GM13976 (cell line): ENCODE results near the gene DLGAP4.

ENCODE experiments used
- DNase-seq: peaks from one replicate; pipeline ENCODE4 v3.0.0; 2012; ENCODE audit warnings: low spot score
- CTCF ChIP-seq: IDR thresholded peaks from 2 replicates; pipeline ENCODE4 v1.5.1; 2012; ENCODE audit warnings: borderline replicate concordance, mild to moderate bottlenecking; ENCODE audit not compliant: insufficient read depth; ENCODE audit errors: extremely low read depth, missing control alignments, control extremely low read depth
- in situ Hi-C: fragments of 300-500 bp; cut with MboI; formaldehyde crosslinking; loops from one replicate; pipeline ENCODE4 v1.12.0; 2022; ENCODE audit warnings: low sequenced_read_pairs, mixed read lengths, inconsistent platforms; ENCODE audit not compliant: unreplicated experiment

DLGAP4 gene

GRCh38 chr20:36463212-36464061 is 157.3 kb downstream of the DLGAP4 start:
- in situ Hi-C loops: no loop called here
- DNase-seq: no peak
- no peak for TF ChIP-seq CTCF

DNA sequence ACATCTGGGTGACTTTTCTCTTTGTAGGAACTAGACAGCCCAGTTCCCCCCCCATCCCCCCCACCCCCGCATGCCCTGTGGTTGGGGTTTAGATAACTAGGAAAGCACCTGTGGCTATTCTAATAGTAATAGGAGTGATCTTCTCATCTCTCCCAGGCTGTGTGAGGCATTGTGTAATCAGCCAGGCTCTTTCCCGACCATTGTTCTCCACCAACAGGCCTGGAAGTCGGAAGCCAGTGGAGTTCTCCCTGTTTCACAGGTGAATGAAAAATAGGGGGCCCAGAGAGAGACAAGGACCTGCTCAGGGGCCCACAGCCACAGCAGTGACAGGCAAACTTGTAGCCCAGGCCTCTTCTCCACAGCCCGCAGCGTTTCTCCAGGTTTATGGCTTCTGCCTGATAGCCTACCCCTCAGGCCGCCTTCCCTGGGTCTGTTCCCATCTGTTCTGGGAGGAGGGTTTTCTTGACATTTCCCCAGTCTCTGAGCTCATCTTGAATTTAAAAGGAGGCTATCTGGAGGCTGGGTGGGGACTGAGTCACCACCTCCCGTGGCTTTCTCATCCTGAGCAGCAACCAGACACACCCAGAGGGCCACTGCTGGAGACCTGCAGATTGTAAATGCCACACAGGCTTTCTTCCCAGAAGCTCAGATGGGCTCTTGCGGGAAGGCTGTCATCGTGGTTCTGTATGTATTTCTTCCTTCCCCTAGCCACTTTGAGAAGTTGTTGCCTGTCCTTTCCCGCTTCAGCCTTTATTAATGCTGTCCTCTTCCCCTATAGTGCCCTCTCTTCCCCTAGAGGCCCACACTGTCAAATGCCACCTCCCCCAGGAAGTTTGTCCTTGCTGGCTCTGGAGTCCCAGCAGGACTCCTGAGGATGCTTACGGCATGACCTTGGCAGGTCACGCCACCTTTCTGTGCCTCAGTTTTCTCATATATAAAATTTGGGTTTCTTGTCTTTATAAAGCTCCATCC is 159.3 kb downstream of the DLGAP4 start:
- TF ChIP-seq CTCF: no peak
- in situ Hi-C loops: no loop called here
- no peak for DNase-seq

- in situ Hi-C loops: no loop called here
- TF ChIP-seq CTCF: no peak
- DNase-seq: no peak
Observed at GRCh38 chr20:36466089-36466488, 159.9 kb downstream of the DLGAP4 start.

GRCh38 chr20:36467076-36467999 is 161.2 kb downstream of the DLGAP4 start:
- DNase-seq: peak; percentile 71
- in situ Hi-C loops: no loop called here
- no peak for TF ChIP-seq CTCF

DNA sequence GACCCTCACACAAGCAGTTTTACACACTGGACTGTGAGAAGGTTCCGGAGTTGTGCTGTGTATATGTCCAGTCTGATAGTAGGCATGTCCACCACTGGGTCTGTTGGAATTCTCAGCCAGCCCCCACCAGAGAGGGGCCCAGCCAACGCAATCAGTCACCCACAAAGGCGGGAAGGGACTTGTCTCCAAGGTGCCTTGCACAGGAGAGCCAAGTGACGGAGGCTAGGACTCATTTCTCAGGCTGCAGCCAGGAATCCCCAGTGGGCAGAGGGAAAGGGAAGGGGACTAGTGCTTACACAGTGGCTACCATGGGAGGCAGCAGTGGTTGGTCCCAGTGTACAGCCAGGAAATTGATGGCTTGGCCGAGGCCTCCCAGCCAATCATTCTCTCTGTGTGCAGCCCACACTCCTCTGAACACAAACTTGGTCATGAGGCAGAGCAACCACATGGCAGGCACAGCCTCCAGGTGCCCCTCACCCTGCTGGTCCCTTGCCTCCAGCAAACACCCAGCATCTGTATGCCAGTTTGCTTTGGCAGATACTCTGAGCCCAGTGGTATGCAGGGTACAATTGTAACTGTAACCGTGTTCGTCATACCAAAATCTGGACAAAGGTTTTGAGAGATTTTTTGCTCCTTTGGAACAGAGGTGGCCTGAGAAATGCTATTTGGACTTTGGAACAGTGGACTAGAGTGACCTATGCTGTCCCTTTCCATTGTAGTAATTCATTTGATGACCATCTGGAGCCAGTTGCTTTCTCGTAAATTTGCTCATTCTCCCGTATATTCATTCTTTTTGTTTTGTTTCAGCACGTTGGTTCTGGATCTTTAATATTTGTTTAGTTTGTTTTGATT is 162.2 kb downstream of the DLGAP4 start:
- in situ Hi-C loops: no loop called here
- DNase-seq: no peak
- no peak for TF ChIP-seq CTCF

DNA sequence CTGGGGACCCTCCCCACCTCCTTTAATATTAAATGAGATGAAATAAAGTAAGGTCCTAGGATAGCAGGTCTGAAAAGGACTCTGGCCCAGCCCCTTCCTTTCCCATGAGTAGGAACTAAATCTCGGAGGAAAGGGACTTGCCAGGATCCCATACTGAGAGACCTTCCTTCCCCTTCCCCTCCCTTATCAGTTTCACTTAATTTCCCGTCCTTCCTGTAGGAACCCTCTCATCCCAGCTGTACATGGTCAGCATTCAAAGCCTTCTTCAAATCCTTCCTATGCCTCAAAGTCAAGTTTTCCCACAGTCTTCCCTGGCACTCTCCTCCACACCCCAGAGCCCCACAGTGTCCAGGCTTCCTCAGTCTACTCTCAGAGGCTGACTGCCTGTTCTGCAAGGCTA is 163.8 kb downstream of the DLGAP4 start:
- TF ChIP-seq CTCF: no peak
- in situ Hi-C loops: no loop called here
- DNase-seq: no peak
